Stimulated activated CD4-positive, alpha-beta T cell treated with anti-CD3 and anti-CD28 coated beads, Interleukin-12 subunit alpha, Interleukin-12 subunit beta, amount 100 ng/mL, for 24 hours (primary cell): ENCODE measurements around the gene IPO7.
"Not testable (repeated sequence)": the region's sequence is repeated elsewhere in the genome, so short reads cannot be mapped to it uniquely, and the experiment has no call there.

Source experiments
- DNase-seq, 2 experiments: peaks; one replicate each; pipeline ENCODE4 v3.0.0-alpha.2; 2020; ENCODE audit warnings: low read depth in 2 of 2

The IPO7 gene

DNA sequence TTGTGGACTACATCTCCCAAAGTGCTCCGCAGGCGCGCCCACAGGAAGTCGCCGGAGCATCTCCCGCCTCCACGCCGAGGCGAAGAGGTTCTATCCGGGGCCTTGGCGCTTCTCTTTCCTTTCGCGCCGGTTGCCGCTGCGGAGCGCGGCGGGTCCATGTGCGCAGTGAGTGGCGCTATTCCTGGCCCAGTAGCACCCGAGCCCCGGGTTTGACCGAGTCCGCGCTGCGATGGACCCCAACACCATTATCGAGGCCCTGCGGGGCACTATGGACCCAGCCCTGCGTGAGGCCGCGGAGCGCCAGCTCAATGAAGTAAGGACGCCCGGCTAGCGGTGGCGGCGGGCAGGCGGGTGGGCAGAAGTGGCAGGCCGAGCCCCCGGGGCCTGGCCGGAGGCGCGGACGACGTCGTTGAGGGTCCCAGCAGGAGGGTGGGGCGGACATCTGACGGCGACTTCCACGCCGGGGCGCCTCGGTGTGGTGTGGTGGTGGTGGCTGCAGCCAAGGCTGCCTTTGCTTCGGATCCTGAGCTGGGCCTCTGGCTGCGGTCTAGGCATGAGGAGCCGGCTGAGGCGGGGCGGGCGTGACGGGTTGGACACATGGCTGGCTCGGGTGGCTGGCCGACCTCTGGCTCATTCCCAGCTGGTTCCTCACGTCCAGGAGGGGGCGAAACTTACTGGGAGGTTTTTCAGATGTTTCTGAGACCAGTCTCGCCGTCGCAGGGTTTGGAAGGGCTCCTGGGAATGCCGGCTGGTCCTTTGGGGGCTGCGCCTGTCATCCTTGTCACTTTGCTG, at the start of gene IPO7:
TSS of gene IPO7 (plus strand) at position 118 of the 792 bp plus-strand sequence. CDS start at position 230, 112 bp downstream.
- DNase-seq, result peak; percentile 84 to 86

DNA sequence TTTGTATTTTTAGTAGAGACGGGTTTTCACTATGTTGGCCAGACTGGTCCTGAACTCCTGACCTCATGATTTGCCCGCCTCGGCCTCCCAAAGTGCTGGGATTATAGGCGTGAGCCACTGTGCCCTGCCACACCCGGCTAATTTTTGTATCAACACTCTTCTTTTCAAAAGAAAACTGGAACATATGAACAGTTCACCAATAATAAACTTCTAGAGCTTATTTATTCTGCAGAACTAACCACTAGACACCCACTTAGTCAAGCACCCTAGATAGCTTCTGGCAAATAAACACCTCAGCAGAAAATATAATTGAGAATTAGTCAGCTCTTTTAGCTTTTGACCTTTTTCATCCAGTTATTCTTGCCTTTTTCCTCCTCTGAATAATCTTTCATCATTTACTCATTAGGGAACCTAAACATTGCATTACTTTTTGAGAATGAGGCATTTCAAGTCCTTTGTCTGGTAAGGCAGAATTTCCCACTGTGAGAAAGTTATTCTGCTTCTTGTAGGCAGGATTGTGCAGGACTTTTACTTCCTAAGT, 42.7 kb upstream of the IPO7 start:
- DNase-seq, result no peak

DNA sequence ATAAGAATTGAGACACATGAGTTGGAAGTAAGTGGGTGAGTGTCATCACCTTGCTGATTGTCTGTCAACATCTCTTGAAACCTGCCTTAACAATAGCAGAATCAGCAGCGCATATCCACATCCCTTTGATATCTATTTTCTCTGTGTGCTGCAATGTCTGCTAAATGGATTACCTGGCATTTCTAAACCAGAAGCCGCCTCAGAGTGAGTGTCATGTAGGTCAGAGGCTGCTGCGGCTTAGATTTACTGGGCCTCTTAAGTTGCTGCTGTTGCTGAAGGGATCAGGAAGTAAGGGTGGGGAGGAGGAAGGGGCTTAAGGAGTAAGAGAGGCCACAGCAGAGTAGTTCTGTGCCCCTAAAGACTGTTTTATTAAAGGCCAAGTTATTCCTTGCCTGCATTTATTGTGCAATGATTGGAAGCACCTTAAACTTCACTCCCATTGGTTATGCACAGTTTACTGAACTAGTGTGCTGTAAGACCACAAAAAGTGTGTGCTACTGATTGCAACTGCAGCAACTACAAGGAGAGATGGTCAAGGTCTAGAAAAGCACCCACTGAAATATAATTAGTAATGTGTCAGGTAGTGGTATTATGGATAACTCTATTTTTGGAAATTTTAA, 40.3 kb upstream of the IPO7 start:
- DNase-seq, result no peak

DNA sequence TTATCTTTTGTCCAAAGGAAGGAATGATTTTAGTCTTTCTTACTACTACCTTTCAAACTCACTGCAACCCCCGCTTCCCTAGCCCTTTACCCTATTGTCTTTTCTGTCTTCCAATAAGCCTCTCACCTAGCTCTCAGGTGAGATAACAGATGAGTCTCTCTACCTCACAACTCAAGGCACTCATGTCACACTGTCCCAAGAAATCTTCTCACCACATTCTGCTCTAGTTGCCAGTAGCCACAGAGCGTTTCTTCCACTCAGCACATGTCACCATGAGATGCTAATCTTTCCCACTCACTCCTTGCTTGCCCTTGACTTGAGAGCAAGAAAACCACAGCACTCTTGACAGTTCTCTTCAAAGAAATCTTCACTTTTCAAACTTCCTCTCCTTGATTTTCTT, 37.4 kb upstream of the IPO7 start:
- DNase-seq, result no peak

DNA sequence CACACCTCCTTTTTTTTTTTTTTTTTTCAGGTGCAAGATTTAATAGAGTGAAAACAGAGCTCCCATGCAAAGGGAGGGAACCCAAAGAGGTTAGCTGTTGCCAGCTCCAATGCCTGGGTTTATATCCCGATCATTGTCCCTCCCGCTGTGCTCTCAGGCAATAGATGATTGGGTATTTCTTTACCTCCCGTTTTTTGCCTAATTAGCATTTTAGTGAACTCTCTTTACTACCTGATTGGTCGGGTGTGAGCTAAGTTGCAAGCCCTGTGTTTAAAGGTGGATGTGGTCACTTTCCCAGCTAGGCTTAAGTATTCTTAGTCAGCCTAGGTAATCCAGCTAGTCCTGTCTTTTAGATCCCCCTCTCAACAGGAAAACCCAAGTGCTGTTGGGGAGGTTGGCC, 36.7 kb upstream of the IPO7 start:
- DNase-seq, result not testable (repeated sequence)

DNA sequence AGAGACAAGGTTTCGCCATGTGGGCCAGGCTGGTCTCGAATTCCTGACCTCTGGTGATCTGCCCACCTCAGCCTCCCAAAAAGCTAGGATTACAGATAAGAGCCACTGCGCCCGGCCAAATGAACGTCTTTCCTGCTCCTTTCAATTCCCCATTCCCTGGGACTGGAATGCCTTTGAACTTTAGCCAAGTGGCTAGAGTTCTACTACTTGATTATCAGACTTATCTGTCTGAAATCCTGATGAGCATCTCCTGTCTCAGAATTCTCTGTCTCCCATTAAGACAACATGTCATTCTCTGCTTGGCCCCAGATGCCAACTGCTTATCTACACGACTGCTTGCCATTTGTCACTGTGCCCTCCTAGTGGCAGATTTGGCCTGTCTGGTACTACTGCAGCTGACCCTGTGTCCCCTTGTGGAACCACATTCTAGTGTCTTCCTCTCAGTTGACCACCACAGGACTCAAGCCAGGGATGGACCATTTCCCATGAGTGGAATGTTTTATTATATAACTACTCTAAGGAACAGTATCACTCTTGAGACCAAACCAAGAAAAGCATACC, 33.1 kb upstream of the IPO7 start:
- no peak for DNase-seq

DNA sequence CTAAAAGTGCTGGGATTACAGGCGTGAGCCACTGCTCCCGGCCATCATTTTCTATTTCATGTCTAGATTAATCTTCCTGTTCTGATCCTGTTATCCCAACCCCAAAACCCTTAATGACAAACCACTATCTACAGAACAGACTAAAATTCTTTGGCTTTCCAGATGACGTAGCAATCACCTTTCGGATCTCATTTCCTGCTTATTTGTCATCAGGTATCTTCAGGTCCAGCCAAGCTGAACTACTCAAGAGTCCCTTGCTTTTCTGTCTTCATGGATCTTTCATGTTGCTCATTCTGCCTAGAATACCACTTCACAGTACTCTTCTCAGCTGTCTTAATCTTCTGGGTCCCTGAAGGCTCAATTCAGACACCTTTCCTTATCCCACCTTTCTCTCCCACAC, 27.4 kb upstream of the IPO7 start:
- no peak for DNase-seq

DNA sequence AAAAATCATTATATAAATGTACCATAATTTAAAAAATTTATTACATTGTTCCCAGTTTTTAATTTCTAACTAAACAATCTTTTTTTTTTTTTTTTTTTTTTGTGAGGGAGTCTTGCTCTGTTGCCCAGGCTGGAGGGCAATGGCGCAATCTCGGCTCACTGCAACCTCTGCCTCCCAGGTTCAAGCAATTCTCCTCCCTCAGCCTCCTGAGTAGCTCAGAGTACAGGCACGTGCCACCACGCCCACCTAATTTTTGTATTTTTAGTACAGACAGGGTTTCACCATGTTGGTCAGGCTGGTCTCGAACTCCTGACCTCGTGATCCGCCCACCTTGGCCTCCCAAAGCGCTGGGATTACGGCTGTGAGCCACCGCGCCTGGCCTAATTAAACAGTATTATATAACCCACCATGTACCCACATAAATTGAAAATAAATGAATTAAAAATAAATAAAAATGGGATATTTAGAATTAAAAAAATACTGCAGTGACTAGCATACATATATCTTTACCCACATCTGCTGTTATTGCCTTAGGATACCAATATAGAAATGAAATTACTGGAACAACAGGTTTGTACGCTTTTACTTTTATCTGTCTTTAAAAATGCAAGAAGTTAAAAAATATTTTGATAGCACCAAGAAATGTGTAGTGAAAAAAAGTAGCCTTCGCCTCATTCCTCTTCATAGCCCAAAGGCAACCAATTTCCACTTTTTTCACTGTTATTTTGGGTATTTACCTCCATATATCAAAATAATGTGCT, 23.4 kb upstream of the IPO7 start:
- not testable (repeated sequence) for DNase-seq

DNA sequence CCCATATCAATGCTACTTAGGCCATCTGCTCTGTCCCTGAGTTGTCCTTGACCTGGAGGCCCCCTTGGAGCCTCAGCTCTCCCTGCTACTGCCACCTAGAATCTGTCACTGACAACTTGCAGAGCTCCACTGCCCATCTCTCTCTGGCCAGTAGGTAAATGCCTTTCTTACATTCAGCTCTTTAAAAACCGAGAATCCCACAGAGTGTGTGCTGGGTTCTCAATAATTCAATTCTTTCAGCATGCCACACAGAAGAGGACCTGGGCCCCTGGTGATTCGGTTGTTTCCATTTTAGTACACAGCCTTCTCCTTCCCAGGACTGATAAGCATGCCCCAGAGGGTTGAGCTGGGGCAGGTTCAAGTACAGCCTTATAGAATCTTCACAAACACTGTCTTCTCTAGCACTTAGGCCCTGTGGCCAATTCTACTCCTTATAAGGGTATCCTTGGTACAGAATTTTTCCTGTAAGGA, 22.0 kb upstream of the IPO7 start:
- DNase-seq, result no peak

DNA sequence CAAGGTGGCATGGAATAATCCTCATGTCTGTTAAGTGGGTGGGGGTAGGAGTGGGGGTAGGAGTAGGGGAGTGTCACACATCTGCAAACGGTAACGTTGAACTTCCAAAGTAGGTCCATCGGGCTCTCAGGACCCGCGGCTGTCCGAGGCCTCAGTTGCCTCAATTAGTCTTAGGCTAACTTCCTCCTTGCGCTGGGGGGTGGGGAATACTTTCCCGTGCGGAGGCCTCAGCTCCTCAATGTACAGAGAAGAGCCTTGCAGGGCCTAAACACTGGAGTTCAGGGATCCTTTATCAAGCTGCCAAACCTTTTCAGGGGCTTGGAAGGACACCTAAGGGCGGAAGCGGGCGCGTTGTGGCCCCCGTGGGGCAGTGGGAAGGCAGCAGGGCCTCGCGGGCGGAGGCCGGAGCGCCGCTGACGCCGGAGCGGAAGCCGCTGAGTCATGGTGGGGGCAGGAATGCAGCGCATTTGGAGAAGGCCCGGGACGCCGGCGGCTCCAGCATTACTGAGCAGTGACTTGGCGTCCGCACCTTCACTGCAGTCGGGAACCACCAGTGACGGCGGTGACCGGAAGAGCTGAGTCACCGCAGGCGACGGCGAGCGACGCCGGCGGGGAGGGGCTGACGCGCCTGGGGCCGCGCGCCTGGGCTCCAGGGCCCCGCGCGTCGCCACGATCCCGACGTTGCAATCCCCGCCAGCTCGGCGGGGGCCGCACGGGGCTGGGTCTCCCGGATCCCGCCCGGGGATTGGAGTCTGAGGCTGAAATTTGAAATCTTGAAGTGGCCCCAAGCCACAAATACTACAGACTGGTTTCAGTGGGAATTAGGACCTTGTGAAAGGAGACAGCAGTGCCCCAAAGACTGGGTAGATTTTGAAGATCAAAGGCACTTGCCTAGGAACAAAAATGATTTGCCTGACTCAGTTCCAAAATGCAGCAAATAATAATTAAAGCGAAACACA, 20.2 kb upstream of the IPO7 start:
- DNase-seq, result peak; percentile 65 to 78

DNA sequence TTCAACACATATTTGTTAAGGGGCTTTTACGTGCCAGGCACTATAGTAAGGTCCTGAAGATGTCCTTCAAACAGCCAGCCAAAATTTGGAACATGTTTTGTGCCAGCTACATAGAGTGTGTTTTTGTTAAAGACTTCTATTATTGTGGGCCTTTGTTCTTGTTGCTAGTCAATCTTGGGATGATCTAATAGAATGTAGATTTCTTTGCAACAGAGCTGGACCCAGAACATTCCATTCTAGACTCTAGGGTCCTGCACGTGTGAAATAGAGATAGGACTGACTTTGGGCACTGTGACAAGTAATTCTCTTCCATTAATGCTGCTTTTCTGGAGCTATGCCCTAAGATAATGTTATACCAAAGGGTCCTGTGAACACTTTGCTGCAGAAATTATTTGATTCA, 16.9 kb upstream of the IPO7 start:
- no peak for DNase-seq

DNA sequence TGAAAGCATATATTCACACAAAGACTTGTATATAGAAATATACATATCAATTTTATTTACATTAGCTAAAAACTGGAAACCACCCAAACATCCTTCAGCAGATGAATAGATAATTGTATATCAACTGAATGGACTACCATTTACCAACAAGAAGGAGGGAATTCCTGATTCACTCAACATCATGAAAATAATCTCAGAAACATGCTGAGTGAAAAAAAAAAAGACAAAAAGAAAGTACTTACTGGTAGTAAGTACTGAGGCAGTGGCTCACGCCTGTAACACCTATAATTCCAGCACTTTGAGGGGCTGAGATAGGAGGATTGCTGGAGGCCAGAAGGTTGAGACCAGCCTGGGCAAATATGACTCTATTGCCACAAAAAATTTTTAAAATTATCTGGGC, 7.4 kb upstream of the IPO7 start:
- no peak for DNase-seq

DNA sequence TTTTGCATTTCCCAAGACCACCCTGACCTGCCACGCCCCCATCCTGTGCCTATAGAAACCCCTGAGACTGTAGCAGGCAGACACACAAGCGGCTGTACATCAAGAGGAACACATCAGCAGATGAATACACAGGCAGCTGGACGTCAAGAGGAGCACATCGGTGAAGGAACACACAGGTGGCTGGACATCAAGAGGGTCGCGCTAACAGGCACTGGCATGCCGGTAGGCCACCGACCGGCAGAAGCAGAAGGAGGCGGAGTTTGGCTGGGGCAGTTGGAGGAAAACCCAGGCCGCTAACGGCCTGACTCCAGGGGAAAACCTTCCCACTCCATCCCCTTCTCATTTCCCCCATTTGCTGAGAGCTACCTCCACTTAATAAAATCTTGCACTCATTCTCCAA, 5.4 kb upstream of the IPO7 start:
- no peak for DNase-seq

DNA sequence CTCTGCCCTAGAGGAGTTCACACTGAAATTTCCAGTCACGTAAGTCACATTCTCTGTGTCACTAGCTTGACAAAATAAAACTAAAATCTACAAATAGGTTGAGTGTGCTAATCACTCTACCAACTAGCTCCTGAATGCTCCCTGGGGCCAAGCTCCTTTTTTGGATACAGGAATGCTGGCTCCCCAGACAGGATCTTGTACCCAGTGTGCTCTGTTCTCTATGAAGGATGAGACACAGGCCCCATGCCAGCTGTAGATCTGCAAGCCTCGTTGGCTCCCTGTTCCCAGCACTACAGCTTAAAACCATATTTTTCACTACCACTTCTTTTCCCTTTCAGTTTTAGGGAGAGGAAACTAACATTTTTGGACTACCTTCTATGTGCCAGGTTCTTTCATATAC, 3.7 kb upstream of the IPO7 start:
- DNase-seq, result no peak

DNA sequence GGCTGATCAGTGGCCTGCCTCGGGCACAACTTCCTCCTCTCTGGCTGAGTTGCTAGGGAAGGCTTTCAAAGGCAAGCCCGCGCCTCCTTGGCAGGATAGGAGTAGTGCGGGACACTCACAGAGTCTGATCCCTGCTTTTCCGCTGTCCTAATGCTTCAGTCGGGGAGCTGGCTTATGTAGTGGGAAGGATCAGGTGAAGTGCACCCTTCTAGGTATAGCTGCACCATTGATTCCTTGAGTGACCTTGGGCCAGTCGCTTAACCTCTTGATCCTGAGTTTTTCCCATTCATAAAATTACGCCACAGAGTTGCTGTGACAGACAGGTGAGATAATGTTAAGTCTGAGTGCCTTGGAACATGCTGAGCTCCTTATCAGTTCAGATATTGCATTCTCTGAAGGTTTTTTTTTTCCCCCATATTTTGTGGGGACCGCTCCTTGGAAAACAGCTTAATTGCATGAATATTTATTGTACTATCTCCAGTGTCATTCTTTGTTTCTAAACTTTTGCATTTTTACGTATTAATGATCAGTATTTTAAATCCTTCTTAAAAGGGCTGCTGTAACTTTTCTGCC, 961 bp downstream of the IPO7 start:
- DNase-seq, result no peak

DNA sequence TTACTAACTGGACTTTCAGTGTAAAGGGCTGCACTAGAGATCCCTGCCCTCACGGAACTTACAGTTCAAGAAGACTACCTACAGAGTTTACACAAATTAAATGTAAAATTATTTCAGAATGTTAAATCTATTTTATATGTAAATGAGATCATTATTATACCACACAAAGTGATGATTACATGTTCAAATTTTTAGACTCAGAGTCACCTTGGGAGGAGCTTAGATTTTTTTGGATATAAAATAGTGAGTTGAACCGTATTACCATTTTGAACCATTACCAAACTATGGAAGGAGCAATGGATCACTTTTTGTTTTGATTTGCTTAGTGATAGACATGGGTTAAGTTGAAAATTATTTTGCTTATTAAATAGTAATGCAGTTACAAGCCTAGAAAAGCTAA, 1.6 kb downstream of the IPO7 start:
- no peak for DNase-seq

DNA sequence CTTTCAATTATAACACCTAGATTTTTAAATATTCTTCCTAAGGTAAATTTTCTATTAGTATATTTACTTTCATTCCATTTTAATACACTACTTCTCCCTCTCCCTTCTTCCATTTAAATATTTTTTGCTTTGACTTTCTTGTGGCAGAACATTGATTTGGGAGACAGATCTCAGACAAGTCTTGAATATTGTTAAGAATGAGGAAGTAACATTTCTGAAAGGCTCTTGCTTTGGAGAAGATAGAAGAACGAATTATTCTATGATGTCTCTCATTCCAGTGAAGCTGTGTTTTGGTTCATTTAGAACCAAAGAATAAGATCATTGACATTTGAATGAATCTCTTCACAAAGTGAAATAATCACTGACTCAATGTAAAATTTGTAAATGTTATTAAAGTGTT, 2.4 kb downstream of the IPO7 start:
- no peak for DNase-seq

DNA sequence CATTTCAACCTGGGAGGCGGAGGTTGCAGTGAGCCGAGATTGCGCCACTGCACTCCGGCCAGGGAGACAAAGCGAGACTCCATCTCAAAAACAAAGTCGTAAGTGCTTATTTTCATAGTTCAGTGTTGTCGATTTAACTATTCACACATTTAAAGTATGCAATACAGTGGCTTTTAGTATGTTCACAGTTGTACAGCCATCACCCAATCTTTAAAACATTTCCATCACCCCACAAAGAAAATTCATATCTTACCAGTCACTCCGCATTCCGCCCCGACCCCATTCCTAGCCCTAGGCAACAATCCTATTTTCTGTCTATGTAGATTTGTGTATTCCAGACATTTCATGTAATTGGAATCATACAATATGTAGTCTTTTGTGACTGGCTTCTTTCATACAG, 11.9 kb downstream of the IPO7 start:
- no peak for DNase-seq

DNA sequence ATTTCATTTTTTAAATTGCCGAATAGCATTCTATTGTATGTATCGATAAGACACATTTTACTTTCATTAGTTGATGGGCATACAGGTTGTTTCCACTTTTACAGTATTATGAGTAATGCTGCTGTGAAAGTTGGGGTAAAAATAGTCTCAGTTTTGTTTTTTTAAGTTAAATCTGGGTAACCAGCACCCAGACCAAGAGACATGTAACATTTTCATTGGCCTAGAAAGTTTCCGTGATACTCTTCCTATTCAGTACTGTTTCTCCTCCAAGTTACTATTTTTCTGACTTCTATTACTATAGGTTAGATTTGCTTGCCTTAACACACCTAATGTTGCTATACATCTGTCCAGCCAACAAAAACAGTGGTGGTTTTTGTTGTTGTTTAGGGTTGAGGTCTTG, 12.3 kb downstream of the IPO7 start:
- no peak for DNase-seq
